HL-60/S4 (cell line): ENCODE data around the gene BICRAL.
"Not testable (repeated sequence)": the region's sequence is repeated elsewhere in the genome, so short reads cannot be mapped to it uniquely, and the experiment has no call there.

Experiments
- in situ Hi-C: fragments of 300-500 bp; cut with MboI; formaldehyde crosslinking; loops from 2 replicates; pipeline ENCODE4 v1.14.3; 2022; ENCODE audit warnings: low sequenced_read_pairs

Gene BICRAL, protein sequence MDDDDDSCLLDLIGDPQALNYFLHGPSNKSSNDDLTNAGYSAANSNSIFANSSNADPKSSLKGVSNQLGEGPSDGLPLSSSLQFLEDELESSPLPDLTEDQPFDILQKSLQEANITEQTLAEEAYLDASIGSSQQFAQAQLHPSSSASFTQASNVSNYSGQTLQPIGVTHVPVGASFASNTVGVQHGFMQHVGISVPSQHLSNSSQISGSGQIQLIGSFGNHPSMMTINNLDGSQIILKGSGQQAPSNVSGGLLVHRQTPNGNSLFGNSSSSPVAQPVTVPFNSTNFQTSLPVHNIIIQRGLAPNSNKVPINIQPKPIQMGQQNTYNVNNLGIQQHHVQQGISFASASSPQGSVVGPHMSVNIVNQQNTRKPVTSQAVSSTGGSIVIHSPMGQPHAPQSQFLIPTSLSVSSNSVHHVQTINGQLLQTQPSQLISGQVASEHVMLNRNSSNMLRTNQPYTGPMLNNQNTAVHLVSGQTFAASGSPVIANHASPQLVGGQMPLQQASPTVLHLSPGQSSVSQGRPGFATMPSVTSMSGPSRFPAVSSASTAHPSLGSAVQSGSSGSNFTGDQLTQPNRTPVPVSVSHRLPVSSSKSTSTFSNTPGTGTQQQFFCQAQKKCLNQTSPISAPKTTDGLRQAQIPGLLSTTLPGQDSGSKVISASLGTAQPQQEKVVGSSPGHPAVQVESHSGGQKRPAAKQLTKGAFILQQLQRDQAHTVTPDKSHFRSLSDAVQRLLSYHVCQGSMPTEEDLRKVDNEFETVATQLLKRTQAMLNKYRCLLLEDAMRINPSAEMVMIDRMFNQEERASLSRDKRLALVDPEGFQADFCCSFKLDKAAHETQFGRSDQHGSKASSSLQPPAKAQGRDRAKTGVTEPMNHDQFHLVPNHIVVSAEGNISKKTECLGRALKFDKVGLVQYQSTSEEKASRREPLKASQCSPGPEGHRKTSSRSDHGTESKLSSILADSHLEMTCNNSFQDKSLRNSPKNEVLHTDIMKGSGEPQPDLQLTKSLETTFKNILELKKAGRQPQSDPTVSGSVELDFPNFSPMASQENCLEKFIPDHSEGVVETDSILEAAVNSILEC

DNA sequence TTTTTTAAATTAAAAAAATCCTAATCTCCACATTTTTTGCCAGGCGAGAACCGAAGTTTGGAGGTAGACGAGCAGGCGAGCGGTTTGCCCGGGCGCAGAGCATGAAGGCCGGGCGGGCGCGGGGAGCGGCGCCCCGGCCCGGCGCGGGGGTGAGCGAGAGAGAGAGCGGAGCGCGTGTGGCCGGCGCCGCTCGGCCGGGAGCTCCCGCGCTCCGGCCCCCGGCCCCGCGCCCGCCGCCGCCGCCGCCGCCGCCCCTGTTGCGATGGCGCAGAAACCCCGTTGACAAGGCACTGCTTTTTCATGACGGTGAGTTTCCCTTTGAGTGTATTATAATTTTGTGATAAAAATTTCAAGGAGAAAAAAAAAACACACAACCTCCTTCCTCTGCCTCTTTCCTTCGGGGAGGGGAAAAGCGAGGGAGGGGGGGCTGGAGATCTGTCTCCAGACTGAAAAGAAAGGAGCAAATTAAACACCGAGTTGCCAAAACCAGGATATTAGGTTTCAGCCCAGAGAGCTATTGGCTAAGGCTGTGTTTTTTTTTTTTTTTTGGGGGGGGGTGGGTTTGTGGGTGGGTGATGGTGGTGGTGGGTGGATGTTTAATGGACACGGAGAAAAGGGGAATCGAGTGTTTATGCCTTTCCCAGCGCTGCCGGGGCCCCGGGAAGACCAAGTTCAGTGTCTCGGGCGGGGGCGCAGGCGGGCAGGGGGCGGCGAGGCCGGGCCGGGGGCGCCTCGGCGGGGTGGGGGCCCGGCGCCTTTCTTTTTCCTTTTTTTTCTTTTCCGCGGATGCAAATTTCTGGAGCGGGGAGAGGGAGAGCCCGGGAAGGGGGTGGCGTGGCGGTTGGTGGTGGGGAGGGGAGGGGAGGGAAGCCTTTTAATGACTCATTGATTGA lies at the start of gene BICRAL:
Gene BICRAL (plus strand): TSS at position 257 of the 893 bp plus-strand sequence. CDS start 39,971 bp downstream, outside the sequence.
- in situ Hi-C loops, result no loop called here

DNA sequence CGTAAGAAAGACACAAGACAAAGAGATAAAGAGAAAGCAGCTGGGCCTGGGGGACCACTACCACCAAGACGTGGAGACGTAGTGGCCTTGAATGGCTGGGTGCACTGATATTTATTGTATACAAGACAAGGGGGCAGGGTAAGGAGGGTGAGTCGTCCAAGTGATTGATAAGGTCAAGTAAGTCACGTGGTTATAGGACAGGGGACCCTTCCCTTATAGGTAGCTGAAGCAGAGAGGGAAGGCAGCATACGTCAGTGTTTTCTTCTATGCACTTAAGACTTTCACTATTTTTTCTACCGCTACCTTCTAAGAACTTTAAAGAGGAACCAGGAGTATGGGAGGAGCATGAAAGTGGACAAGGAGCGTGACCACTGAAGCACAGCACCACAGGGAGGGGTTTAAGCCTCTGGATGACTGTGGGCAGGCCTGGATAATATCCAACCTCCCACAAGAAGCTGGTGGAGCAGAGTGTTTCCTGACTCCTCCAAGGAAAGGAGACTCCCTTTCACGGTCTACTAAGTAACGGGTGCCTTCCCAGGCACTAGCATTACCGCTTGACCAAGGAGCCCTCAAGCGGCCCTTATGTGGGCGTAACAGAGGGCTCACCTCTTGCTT lies 47.9 kb upstream of the BICRAL start:
- in situ Hi-C loops, result not testable (repeated sequence)

DNA sequence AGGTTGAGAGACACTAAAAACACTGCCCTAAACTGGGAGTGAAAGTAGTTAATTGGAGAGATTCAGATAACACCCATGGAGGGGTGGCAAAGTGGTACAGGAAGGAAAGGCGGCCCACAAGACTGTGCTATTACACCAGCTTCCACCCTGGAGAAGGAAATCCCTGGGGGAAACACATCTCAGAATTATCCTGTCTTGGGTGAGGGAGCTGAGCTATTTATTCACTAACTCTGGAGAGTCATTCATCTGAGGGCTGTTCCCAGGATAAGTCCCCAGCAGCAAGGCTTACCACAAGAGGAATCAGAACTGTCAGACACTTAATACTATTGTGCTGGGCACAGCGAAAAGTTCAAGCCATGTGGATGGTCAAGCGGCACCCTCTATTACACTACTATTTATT lies 45.9 kb upstream of the BICRAL start:
- in situ Hi-C loops, result no loop called here

DNA sequence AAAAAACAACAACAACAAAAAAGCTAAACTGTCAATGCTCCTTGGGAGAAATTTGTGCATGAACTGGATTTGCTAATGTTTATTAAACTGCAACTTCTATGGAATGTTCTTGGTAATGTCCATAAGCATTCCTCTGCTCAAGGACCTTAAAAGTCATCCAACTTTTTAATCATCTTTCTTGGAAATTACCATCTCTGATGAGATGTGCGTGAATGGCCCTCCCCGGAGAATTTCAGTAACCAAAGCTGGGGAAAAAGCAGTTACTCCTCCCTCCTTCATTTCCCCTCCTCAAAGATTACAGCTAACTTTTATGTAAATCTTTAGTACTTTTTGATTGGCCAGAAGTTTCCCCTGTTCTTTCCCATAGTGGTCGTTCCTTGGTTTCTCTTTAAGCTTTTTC lies 41.1 kb upstream of the BICRAL start:
- in situ Hi-C loops, result no loop called here

DNA sequence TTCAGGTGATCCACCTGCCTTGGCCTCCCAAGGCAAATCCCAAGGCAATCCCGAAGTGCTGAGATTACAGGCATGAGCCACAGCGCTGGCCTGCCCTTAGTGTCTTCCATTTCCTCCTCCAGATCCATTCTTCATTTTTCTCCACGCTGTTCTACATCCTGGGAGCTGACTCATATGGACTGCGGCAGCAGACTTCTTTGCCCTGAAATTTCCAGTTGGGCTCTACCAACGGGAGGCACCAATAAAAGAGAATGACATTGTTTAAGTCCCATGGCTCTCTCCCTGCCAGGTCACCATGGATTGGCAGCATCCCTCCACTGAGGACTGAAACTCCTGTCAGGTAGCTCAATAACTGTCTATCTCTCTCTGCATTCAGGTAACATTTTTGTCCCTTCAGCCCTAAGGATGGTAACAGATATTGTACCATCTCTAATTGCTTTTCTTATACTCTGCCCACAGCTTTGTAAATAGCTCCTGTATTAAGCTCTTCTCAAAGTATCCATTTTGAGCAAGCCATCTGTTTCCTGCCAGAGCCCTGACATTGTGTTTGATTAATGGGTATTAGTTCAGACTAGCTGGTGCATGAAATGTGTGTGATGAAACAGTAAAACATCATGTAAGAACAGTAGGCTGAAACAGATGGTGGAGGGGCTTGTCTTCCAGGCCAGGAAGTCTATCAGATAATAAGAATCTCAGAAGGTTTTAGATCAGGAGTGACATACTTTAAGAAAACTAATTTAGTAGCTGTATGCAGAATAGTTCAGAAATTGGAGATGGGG lies 39.5 kb upstream of the BICRAL start:
- in situ Hi-C loops, result no loop called here

DNA sequence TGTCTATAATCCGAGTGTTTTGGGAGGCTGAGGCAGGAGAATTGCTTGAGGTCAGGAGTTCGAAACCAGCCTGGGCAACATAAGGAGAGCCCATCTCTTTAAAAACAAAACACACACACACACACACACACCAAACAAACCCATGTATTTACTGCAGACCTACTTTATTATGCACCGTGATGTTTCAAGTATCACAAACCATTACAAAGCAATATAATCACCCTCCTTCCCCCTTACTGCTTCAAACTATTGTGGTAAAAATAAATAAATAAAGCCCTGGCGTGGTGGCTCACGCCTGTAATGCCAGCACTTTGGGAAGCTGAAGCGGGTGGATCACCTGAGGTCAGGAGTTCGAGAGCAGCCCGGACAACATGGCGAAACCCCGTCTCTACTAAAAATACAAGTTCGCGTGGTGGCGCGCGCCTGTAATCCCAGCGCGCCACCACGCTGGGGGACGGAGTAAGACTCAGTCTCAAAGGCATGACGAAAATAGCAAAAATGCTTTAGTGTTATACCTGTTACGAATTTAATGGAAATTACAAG lies 37.4 kb upstream of the BICRAL start:
- in situ Hi-C loops, result no loop called here

DNA sequence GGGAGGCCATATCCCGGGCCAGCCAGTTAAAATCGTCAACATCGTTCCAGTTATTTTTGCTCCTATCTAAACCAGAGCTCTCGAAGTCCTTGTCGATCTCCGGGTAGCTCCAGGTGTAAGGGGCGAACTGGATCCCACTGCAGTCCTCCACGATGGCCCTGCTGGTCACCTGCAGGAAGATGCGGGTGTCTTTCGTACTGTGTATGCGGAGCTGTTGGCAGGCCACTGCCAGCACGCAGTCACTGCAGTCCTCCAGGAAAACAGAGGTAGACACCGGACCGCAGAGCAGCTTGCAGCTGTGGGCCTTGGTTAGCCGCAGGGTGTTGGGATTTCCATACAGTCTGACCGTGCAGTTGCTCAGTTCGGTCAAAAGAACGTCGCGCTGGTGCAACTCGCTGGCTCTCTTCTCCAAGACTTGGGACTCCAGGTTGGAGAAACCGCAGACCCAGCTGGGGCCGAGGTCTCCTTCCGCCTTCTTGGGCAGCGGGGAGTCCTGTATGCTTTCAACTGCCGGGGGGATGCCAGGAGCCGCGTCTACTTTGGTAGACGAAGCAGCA lies 36.7 kb upstream of the BICRAL start:
- in situ Hi-C loops, result no loop called here

DNA sequence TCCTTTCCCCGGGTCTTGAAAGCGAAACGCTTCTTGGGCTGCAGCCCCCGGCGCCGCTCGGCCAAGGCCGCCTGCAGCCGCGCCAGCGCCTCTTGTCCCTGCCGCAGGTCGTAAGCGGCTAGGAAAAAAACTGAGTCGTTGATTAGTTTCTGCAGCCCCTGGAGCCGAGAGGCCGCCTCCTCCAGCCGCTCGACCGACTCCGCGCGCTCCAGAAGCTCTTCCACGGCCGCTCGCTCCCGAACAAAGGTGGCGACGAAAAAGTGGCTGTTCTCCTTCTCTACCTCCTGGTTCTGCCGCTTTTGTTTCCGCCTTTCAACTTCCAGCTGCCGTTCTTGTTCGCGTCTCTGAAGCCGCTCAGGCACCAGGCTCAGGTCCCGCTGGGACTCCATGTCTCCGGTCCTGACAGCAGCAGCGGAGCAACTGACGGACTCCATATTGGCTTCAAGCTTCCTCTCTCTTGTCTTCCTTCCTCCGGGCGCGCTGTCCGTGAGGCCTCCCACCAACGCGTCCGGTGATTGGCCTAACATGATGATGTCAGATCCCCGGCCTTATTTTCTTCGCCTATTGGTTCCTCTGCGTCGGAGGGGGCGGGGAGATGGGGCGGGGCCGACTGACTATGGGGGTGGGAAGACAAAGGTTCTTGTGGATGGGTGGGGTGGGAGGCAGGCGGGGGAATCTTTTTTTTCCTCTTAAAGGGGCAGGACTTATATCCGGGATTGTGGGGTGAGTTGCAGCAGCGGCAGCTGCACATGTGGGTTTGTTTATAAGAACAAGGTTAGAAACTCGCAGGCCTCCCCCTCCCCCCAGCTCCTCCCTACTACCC lies 36.0 kb upstream of the BICRAL start, which contains the start of gene TBCC:
Gene TBCC (minus strand): TSS at position 464 of the 823 bp plus-strand sequence. CDS start 30 bp downstream, at position 434.
- in situ Hi-C loops, result no loop called here

DNA sequence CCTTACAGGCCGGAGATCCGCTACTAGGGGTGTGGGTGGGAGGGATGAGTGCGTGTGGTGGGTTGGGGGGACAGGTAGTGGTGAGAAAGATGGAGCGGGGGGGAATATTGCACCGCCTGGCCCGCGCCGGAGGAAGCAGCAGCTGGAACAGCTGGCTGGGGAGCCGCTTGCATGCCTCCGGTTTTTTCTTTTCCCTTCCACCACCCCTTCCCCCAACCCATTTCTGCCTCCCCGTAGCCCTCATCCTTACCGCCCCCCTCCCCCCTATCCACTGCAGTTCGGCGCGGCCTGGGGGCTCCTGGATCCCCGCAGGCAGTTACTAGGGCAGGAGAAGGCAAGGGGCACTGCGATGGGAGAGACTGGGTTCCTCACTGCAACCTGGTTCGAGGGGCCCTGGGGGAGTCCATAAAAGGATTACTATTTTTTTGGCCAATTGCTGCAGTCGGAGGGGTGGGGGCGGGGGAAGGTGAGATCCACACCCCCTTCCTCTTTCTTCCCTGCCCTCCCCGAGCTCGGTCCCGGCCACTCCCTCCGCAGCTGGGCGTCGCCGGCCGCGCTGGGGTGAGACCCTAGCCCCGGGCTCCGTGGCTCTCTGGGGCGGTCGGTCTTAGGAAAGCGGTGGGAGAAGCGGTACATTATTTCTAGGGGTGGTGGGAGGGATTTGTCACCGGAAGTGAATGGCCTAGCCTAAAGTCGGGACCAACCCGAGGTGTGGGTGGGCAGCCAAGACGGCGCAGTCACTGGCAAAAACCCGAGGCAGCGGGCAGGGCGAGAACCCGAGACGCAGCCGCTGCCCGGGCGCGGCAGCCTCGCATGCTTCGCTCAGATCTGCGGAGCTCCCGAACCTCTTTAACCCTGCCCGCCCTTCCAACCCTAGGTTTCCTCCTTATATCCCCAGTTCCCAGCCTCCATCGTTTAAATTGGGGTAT lies 35.1 kb upstream of the BICRAL start:
- in situ Hi-C loops, result no loop called here

DNA sequence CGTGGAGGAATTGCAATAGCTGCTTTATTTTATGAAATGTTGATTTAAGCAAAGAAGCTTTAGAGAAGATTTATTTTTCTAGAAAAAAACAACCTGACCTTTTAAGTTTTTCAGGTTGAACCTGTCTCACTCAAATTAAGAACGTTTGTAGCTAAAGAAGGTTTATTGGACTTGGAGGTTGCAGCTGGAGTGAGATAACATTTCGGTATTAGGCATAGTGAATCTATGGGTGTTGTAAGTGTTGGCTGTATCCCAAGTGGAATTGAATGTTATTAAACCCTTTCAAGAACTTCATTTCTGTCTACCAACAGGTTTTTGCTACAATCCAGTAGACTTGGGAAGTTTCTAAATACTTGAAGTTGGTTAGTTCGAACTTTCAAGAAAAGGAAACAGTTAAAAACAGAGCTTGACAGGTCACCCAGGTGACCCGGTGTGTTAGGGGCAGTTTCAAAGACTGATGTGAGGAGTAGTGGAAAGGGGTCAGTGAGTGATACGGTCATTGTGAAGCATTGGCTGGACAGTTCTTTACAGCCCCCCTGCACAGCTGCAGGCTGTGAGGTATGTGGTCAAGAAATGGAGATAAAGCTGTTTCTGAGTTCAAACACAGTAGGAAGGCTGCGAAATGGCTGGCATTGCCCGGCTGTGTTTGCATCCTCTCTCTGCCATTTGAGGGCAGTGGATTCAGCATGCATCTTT lies 33.5 kb upstream of the BICRAL start:
- in situ Hi-C loops, result no loop called here

DNA sequence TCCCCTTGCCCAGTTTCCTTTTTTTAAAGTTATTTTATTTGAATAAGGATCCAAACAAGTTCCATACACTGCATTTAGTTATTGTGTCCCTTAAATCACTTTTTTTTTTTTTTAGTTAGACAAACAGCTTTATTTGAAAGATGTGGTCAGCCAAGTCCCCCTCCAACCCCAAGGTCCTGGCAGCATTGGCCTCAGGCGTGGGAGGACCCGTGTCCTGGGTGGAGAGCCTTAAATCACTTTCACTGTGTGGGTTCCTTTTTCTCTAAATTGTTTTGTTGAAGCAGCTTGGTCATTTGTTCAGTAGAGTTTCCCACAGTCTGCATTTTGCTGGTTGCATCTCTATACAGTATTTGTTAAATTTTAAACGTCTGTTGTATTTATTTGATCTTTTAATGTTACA lies 30.8 kb upstream of the BICRAL start:
- in situ Hi-C loops, result no loop called here

DNA sequence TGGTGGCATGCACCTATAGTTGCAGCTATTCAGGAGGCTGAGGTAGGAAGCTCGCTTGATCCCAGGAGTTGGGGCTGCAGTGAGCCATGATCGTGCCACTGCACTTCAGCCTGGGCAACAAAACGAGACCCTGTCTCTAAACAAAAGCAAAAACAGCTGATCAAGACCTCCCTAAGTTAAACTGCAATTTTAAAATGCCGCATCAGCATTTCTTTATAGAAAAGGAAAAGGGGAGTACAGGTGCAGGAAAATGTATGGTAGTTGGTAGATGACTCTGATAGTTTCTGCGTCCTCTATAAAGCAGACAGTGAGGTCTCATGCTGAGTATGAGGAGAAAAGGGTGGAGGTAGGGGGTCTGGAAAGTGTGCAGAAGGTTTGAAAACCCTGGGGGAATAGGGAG lies 27.1 kb upstream of the BICRAL start:
- in situ Hi-C loops, result no loop called here

DNA sequence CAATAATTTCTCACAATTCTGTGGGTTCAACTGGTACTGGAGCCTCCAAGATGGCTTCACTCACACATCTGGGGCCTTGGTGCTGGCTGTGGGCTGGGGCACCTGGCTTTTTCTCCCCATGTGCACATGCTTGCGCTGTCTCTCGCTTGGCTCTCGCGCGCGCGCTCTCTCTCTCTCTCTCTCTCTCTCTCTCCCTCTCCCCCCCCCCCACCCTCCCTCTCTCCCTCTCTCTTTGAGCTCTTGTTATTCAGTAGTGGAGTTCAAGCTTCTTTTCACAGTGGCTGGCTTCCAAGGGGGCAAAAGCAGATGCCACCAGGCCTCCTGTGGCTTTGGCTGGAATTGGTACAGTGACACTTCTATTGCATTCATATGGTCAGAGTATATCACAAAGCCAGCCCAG lies 25.1 kb upstream of the BICRAL start:
- in situ Hi-C loops, result no loop called here

DNA sequence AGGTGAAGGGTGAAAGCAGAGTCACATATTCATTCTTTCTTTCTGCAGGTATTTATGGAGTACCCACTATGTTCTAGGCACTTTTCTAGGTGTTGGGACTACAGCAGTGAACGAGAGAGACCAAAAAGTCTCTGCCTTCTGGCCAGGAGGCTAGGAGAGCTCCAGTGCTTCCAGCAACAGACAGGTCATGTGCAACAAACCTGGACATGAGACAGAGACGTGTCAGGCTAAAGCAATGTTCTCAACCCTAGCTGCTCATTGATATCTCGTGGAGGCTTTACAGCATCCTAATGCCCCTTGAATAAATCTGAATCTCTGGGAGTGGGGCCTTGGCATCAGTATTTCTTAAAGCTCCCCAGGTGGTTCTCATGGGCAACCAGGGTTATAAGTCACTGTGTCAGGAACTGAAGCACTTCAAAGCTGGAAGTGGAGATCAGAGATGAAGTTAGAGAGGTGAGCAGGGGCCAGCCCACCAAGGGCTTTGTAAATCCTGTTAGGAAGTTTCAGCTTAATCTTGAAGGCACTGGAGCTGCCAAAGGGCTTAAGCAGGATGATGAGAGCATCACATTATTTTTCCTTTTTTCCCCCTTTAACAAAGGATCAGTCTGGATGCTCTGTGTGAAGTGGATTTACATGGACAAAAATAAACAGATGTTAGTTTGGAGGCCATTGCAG lies 23.0 kb upstream of the BICRAL start:
- in situ Hi-C loops, result no loop called here

DNA sequence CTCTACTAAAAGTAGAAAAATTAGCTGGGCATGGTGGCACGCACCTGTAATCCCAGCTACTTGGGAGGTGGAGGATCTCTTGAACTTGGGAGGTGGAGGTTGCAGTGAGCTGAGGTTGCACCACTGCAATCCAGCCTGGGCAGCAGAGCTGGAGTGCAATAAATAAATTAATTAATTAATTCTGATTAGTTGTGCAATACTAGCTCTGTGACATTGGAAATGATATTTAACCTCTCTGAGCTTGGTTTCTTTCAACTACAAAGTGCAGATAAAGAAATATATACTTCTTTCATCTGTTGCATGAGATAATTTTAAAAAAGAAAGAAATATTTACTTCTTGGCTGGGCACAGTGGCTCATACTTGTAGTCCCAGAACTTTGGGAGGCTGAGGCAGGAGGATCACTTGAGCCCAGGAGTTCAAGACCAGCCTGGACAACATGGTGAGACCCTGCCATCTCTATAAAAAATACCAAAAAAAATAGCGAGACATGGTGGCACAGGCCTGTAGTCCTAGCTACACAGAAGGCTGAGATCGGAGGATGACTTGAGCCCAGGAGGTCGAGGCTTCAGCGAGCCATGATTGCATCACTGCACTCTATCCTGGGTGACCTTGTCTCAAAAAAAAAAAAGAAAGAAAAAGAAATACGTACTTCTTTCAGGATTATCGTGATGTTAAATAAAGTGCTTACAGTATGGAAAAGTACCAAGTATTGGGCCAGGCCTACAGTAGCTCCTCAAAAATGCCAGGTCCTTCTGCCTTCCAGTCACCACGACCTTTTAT lies 20.4 kb upstream of the BICRAL start:
- in situ Hi-C loops, result no loop called here
